Activated CD8-positive, alpha-beta T cell treated with anti-CD3 and anti-CD28 coated beads for 36 hours (primary cell): ENCODE measurements around the gene TBC1D4. TPM values are rescaled to one million over a fixed set of nuclear protein-coding genes. Genes with fewer than 3 reads are reported as not detected.

Source experiments
- ATAC-seq: fragments of 200-7000 bp; cut with Tn5 transposase; one replicate; pipeline ENCODE4 v1.10.0; 2021; ENCODE audit warnings: mild to moderate bottlenecking, moderate library complexity
- CTCF ChIA-PET: fragments of 350-600 bp; sonication (Branson Sonifier 250); formaldehyde crosslinking; loops from one replicate; lab custom pipeline; 2021; ENCODE audit warnings: antibody characterized with exemption; lab: Charles Lee
- POLR2A ChIA-PET: fragments of 350-600 bp; sonication (Branson Sonifier 250); formaldehyde crosslinking; loops from one replicate; lab custom pipeline; 2021; ENCODE audit warnings: antibody characterized with exemption; lab: Charles Lee
- DNase-seq: peaks from one replicate; pipeline ENCODE4 v3.0.0-alpha.2; 2020
- H3K27ac Mint-ChIP-seq: one replicate; pipeline ENCODE4 v1.8.0; 2021; ENCODE audit warnings: mild to moderate bottlenecking, mixed read lengths
- H3K27me3 Mint-ChIP-seq: one replicate; pipeline ENCODE4 v1.8.0; 2021; ENCODE audit warnings: mixed read lengths
- H3K36me3 Mint-ChIP-seq: one replicate; pipeline ENCODE4 v1.8.0; 2021; ENCODE audit warnings: low read depth, mixed read lengths
- H3K4me1 Mint-ChIP-seq: one replicate; pipeline ENCODE4 v1.8.0; 2021; ENCODE audit warnings: low read depth, mixed read lengths
- H3K4me3 Mint-ChIP-seq: one replicate; pipeline ENCODE4 v1.8.0; 2021; ENCODE audit warnings: mild to moderate bottlenecking, moderate library complexity, mixed read lengths
- H3K9me3 Mint-ChIP-seq: one replicate; pipeline ENCODE4 v1.8.0; 2021; ENCODE audit warnings: mixed read lengths
- intact Hi-C: fragments of 100-400 bp; cut with micrococcal nuclease; formaldehyde crosslinking; loops from one replicate; pipeline ENCODE4 v1.10.0; 2022
- total RNA-seq, 2 experiments: library from RNA; stranded (reverse); gene quantifications; one replicate each; pipeline ENCODE4 v1.2.3, GENCODE V29; 2021
- TF ChIP-seq, protein P1 (sequence below): fragments of 200-600 bp; IDR thresholded peaks from one replicate; pipeline ENCODE4 v1.8.0; 2022; ENCODE audit warnings: antibody characterized with exemption, mild to moderate bottlenecking

The TBC1D4 gene
- total RNA-seq, 2 experiments from 2014 or later, result 50.4 to 53.3 TPM

- Mint-ChIP-seq H3K4me1 (peaks cover 33% of the 10 kb centered on the region), H3K27ac (peak overlapping the region; percentile 99), H3K4me3 (peak overlapping the region; percentile 98), H3K9me3 (no peaks in the 10 kb centered on the region), H3K36me3 (peaks cover 22% of the 10 kb centered on the region), H3K27me3 (no peaks in the 10 kb centered on the region)
- ATAC-seq, result peak; percentile 88
- POLR2A ChIA-PET, result interaction anchor here (0.7 to 2.7 kb wide), 16 partner anchors 8 to 311 kb away, joined by 3 to 14 read pairs (median 5); no protein-coding TSS in a partner anchor
- TF ChIP-seq, protein P1, sequence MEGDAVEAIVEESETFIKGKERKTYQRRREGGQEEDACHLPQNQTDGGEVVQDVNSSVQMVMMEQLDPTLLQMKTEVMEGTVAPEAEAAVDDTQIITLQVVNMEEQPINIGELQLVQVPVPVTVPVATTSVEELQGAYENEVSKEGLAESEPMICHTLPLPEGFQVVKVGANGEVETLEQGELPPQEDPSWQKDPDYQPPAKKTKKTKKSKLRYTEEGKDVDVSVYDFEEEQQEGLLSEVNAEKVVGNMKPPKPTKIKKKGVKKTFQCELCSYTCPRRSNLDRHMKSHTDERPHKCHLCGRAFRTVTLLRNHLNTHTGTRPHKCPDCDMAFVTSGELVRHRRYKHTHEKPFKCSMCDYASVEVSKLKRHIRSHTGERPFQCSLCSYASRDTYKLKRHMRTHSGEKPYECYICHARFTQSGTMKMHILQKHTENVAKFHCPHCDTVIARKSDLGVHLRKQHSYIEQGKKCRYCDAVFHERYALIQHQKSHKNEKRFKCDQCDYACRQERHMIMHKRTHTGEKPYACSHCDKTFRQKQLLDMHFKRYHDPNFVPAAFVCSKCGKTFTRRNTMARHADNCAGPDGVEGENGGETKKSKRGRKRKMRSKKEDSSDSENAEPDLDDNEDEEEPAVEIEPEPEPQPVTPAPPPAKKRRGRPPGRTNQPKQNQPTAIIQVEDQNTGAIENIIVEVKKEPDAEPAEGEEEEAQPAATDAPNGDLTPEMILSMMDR, result no peak
- intact Hi-C loops, result loop anchor here (2.0 to 10.0 kb wide), 3 partner anchors 18 to 1192 kb away; partner anchors contain the start of gene KLF12
- DNase-seq, result peak; percentile 77
- CTCF ChIA-PET, result interaction anchor here (0.7 to 2.7 kb wide), 15 partner anchors 11 to 160 kb away, joined by 3 to 12 read pairs (median 4); no protein-coding TSS in a partner anchor
These were observed 155.5 kb downstream of the TBC1D4 start for GRCh38 chr13:75326173-75327134.

- H3K27ac Mint-ChIP-seq, result peak overlapping the region; percentile 99
- no peak for DNase-seq
- CTCF ChIA-PET, result interaction anchor here (0.7 to 2.7 kb wide), 10 partner anchors 10 to 153 kb away, joined by 3 to 12 read pairs (median 5); no protein-coding TSS in a partner anchor
- intact Hi-C loops, result loop anchor here (2.0 to 10.0 kb wide), 3 partner anchors 17 to 1191 kb away; partner anchors contain the start of gene KLF12
- H3K27me3 Mint-ChIP-seq, result no peaks in the 10 kb centered on the region
- ATAC-seq, result no peak
- peak overlapping the region; percentile 98 for H3K4me3 Mint-ChIP-seq
- POLR2A ChIA-PET, result interaction anchor here (0.7 to 2.7 kb wide), 8 partner anchors 10 to 312 kb away, joined by 3 to 14 read pairs (median 10); no protein-coding TSS in a partner anchor
- H3K36me3 Mint-ChIP-seq, result peaks cover 26% of the 10 kb centered on the region
- TF ChIP-seq, protein P1, result no peak
- H3K4me1 Mint-ChIP-seq, result peaks cover 37% of the 10 kb centered on the region
- no peaks in the 10 kb centered on the region for H3K9me3 Mint-ChIP-seq
These were observed 156.3 kb downstream of the TBC1D4 start for GRCh38 chr13:75325711-75326110.

DNA sequence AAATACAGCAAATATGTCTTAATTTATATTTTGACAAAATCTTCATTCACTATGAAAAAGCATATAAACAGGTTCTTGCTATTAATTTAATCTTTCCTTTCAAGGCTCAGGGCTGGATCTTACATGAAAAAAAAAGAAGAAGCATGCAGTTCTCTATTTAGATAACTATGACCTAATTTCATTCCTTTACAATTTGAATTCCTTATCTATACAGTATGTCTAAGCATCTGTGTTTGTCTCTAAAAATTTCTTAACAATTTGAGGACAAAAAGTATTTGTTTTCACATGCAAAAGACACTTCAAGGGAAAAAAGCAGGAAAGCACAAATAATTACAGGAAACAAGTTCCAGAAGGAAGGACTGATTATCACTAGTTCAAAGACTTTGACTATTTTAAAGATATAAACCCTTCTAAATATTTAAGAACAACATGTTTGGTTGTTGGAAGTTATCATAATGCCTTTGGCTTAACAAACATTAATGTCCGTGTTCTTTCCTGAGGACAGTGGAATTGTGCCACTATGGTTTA lies 157.5 kb downstream of the TBC1D4 start:
- Mint-ChIP-seq H3K4me1 (peaks cover 37% of the 10 kb centered on the region), H3K27ac (peak overlapping the region; percentile 99), H3K27me3 (no peaks in the 10 kb centered on the region), H3K4me3 (peak overlapping the region; percentile 98), H3K36me3 (peaks cover 27% of the 10 kb centered on the region), H3K9me3 (no peaks in the 10 kb centered on the region)
- ChIA-PET CTCF (interaction anchor here (1.2 kb wide), 1 partner anchor 15 kb away, joined by 4 read pairs; no protein-coding TSS in a partner anchor), POLR2A (no interaction called here)
- intact Hi-C loops, result loop anchor here (5.0 to 10.0 kb wide), 2 partner anchors 33 to 1190 kb away; partner anchors contain the start of gene KLF12
- TF ChIP-seq, protein P1, result no peak
- DNase-seq (no peak), ATAC-seq (no peak)

DNA sequence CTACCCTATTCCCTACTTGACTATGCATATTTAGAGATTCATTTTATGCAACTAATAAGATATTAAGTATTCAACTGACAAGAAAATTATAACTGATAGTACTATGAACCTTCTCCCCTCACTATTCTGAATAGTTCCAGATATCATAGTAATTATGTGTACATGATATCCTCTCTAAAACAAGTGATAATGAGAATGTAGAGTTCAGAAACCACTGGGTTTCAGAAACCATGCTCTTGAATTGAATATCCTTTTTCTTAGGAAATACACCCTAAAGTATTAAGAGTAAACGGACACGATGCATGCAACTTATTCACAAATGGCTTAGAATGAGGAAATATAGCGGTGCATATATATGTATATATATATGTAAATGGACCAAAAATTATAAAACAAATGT lies 160.9 kb downstream of the TBC1D4 start:
- H3K4me1 Mint-ChIP-seq, result peaks cover 52% of the 10 kb centered on the region
- H3K9me3 Mint-ChIP-seq, result no peaks in the 10 kb centered on the region
- peak overlapping the region; percentile 88 for H3K27ac Mint-ChIP-seq
- DNase-seq (no peak), ATAC-seq (peak; percentile 19)
- ChIA-PET POLR2A (no interaction called here), CTCF (no interaction called here)
- intact Hi-C loops, result loop anchor here (5.0 to 10.0 kb wide), 2 partner anchors 36 to 1186 kb away; partner anchors contain the start of gene KLF12
- H3K4me3 Mint-ChIP-seq, result peak overlapping the region; percentile 45
- H3K27me3 Mint-ChIP-seq, result no peaks in the 10 kb centered on the region
- TF ChIP-seq, protein P1, result no peak
- H3K36me3 Mint-ChIP-seq, result peaks cover 35% of the 10 kb centered on the region
